B cell (primary cell): Measurements from ENCODE around the gene KISS1. TPM values are rescaled to one million over a fixed set of nuclear protein-coding genes. Genes with fewer than 3 reads are reported as not detected.

Source experiments
- ATAC-seq: fragments of 200-7000 bp; cut with Tn5 transposase; one replicate; pipeline ENCODE4 v1.10.0; 2021; ENCODE audit warnings: low read depth, mild to moderate bottlenecking, moderate number of reproducible peaks, moderate library complexity
- CTCF ChIA-PET: fragments of 350-600 bp; sonication (Branson Sonifier 250); formaldehyde crosslinking; loops from one replicate; lab custom pipeline; 2021; ENCODE audit warnings: antibody characterized with exemption, inconsistent platforms; lab: Charles Lee
- POLR2A ChIA-PET: fragments of 350-600 bp; sonication (Branson Sonifier 250); formaldehyde crosslinking; loops from one replicate; lab custom pipeline; 2021; ENCODE audit warnings: antibody characterized with exemption; lab: Charles Lee
- DNase-seq: peaks from one replicate; pipeline ENCODE4 v3.0.0; 2013
- H2AFZ ChIP-seq: 2 replicates; pipeline ENCODE4 v1.6.1; 2012; ENCODE audit warnings: mild to moderate bottlenecking, low read depth, low read length; ENCODE audit not compliant: insufficient read depth, poor library complexity, severe bottlenecking
- H3K27ac ChIP-seq, 2 donors: 1 replicate in 1 of 2; 2 replicates in 1 of 2; pipeline ENCODE4 v1.5.1; 2012 to 2013; ENCODE audit warnings: low read length in 2 of 2, mild to moderate bottlenecking in 2 of 2, moderate library complexity in 1 of 2
- H3K27me3 ChIP-seq, 4 experiments: fragments of 200-600 bp in 1 of 4; sonication (generic) in 1 of 4; replicated peaks in 1 of 4; 1 replicate in 2 of 4; 2 replicates in 2 of 4; pipeline versions ENCODE4 v1.6.1 to v1.7.0; 2013 to 2016; ENCODE audit warnings: low read length in 3 of 4, mild to moderate bottlenecking in 2 of 4, mixed read lengths in 1 of 4, moderate library complexity in 1 of 4; ENCODE audit not compliant: insufficient read depth in 4 of 4, control insufficient read depth in 3 of 4; ENCODE audit errors: control extremely low read depth in 1 of 4
- H3K36me3 ChIP-seq, 2 experiments: replicated peaks in 1 of 2; 1 replicate in 1 of 2; 2 replicates in 1 of 2; pipeline versions ENCODE4 v1.6.1 to v1.7.1; 2013; ENCODE audit warnings: low read length in 1 of 2; ENCODE audit not compliant: insufficient read depth in 2 of 2, control insufficient read depth in 1 of 2; ENCODE audit errors: control extremely low read depth in 1 of 2, extremely low read depth in 1 of 2
- H3K4me1 ChIP-seq, 2 donors: fragments of 200-600 bp in 1 of 2; sonication (generic) in 1 of 2; 1 replicate in 1 of 2; 2 replicates in 1 of 2; pipeline versions ENCODE4 v1.5.1 to v1.6.1; 2013 to 2017; ENCODE audit warnings: low read length in 2 of 2; ENCODE audit not compliant: control insufficient read depth in 2 of 2, insufficient read depth in 2 of 2
- H3K4me2 ChIP-seq: replicated peaks from 2 replicates; pipeline ENCODE3; 2012; ENCODE audit warnings: mild to moderate bottlenecking, low read depth, low read length; ENCODE audit not compliant: poor library complexity, severe bottlenecking
- H3K4me3 ChIP-seq, 5 experiments: fragments of 200-600 bp in 1 of 5; sonication (generic) in 1 of 5; 1 replicate in 3 of 5; 2 replicates in 2 of 5; pipeline versions ENCODE4 v1.5.1 to v1.7.0; 2011 to 2016; ENCODE audit warnings: low read length in 4 of 5, mild to moderate bottlenecking in 4 of 5, low read depth in 2 of 5, control low read depth in 1 of 5, moderate library complexity in 1 of 5; ENCODE audit not compliant: insufficient read depth in 1 of 5; ENCODE audit errors: control extremely low read depth in 1 of 5, extremely low read depth in 1 of 5
- H3K79me2 ChIP-seq: fragments of 200-600 bp; sonication (generic); one replicate; pipeline ENCODE4 v1.6.0; 2016; ENCODE audit warnings: low read length; ENCODE audit not compliant: control insufficient read depth, insufficient read depth
- H3K9ac ChIP-seq: fragments of 200-600 bp; sonication (generic); 2 replicates; pipeline ENCODE4 v1.6.1; 2017; ENCODE audit warnings: mild to moderate bottlenecking, low read length, moderate library complexity
- H3K9me3 ChIP-seq, 3 donors: one replicate each; pipeline versions ENCODE4 v1.6.1 to v1.7.1; 2013; ENCODE audit warnings: low read length in 2 of 3; ENCODE audit not compliant: control insufficient read depth in 2 of 3, insufficient read depth in 1 of 3; ENCODE audit errors: control extremely low read depth in 1 of 3
- H4K20me1 ChIP-seq: 2 replicates; pipeline ENCODE4 v1.6.0; 2012; ENCODE audit warnings: mild to moderate bottlenecking, low read length; ENCODE audit not compliant: insufficient read depth, control insufficient read depth, poor library complexity, severe bottlenecking
- H3K27ac Mint-ChIP-seq: one replicate; pipeline ENCODE4 v1.8.0; 2021; ENCODE audit warnings: mixed read lengths
- H3K27me3 Mint-ChIP-seq: one replicate; pipeline ENCODE4 v1.8.0; 2021; ENCODE audit warnings: mixed read lengths
- H3K4me1 Mint-ChIP-seq: one replicate; pipeline ENCODE4 v1.8.0; 2021; ENCODE audit warnings: mixed read lengths
- H3K4me3 Mint-ChIP-seq: one replicate; pipeline ENCODE4 v1.8.0; 2021; ENCODE audit warnings: mixed read lengths
- H3K9me3 Mint-ChIP-seq: one replicate; pipeline ENCODE4 v1.8.0; 2022; ENCODE audit warnings: mixed read lengths; ENCODE audit not compliant: insufficient read depth
- EZH2 ChIP-seq: IDR thresholded peaks from 2 replicates; pipeline ENCODE4 v1.6.1; 2012; ENCODE audit warnings: borderline replicate concordance, low read depth, mild to moderate bottlenecking, moderate library complexity, low read length; ENCODE audit not compliant: insufficient read depth, poor library complexity, severe bottlenecking
- WGBS: methylation state at CpG from one replicate; pipeline ENCODE4 v1.1.5; 2013; ENCODE audit warnings: missing lambda C conversion rate; ENCODE audit not compliant: insufficient coverage; 5-methylcytosine and 5-hydroxymethylcytosine counted together
- intact Hi-C: fragments of 100-400 bp; cut with micrococcal nuclease; formaldehyde crosslinking; loops from one replicate; pipeline ENCODE4 v1.10.0; 2022
- polyA plus RNA-seq: library from polyadenylated mRNA; depleted of rRNA; stranded (reverse); fragments of >200 nt; gene quantifications from 2 replicates; pipeline ENCODE4 v1.2.3, GENCODE V29; 2012
- total RNA-seq, 2 donors: library from RNA; stranded (reverse); fragments of 120-200 nt in 1 of 2; gene quantifications; 1 replicate in 1 of 2; 2 replicates in 1 of 2; pipeline versions ENCODE4 v1.2.3 to v1.2.4, GENCODE V29; 2013 to 2022
- TF ChIP-seq, protein P1 (sequence below): fragments of 200-600 bp; IDR thresholded peaks from one replicate; pipeline ENCODE4 v1.8.0; 2022; ENCODE audit warnings: antibody characterized with exemption, mild to moderate bottlenecking

Gene KISS1
- total and polyA plus RNA-seq, 2 donors (not counting 1 experiment from before 2014, with no cell fraction given), result not detected

DNA sequence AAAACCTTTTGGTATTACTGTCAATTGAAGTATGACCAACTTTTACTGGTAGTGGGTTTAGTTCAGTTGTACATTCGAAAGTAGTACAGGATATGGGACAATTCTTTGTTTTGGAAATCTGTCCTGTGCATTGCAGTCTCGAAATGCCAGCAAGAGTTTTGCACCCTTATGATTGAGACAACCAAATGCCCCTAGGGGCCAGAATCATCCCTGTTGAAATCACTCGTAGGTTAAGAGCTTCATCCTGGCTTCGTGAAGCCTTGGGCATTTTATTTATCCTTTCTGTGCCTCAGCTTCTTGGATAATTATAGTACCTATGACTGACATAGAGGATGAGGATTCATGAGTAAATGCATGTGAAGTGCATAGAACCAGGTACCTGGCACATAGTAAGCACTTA, 19.9 kb upstream of the KISS1 start:
- Histone ChIP-seq H3K9ac (no peak overlapping the region), H4K20me1 (no peaks in the 10 kb centered on the region), H3K79me2 (no peaks in the 10 kb centered on the region), H3K9me3 (peaks cover 0 to 10% (median 0%) of the 10 kb centered on the region in 3 donors), H3K4me1 (peaks cover 12 to 15% of the 10 kb centered on the region in 2 donors), H3K27ac (no peak overlapping the region), H3K36me3 (no peaks in the 10 kb centered on the region), H3K4me2 (no peak overlapping the region), H2AFZ (no peak overlapping the region), H3K27me3 (peaks cover 0 to 17% (median 7%) of the 10 kb centered on the region in 4 experiments), H3K4me3 (no peak overlapping the region)
- intact Hi-C loops, result no loop called here
- H3K9me3 Mint-ChIP-seq, result peaks cover 3% of the 10 kb centered on the region
- H3K27ac Mint-ChIP-seq, result no peak overlapping the region
- ChIA-PET POLR2A (no interaction called here), CTCF (no interaction called here)
- ATAC-seq, result no peak
- peaks cover 7% of the 10 kb centered on the region for H3K4me1 Mint-ChIP-seq
- 88% methylated on average over 3 of the region's 4 CpGs for WGBS
- no peak for TF ChIP-seq EZH2
- TF ChIP-seq, protein P1, sequence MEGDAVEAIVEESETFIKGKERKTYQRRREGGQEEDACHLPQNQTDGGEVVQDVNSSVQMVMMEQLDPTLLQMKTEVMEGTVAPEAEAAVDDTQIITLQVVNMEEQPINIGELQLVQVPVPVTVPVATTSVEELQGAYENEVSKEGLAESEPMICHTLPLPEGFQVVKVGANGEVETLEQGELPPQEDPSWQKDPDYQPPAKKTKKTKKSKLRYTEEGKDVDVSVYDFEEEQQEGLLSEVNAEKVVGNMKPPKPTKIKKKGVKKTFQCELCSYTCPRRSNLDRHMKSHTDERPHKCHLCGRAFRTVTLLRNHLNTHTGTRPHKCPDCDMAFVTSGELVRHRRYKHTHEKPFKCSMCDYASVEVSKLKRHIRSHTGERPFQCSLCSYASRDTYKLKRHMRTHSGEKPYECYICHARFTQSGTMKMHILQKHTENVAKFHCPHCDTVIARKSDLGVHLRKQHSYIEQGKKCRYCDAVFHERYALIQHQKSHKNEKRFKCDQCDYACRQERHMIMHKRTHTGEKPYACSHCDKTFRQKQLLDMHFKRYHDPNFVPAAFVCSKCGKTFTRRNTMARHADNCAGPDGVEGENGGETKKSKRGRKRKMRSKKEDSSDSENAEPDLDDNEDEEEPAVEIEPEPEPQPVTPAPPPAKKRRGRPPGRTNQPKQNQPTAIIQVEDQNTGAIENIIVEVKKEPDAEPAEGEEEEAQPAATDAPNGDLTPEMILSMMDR, result no peak
- peaks cover 8% of the 10 kb centered on the region for H3K27me3 Mint-ChIP-seq
- H3K4me3 Mint-ChIP-seq, result no peak overlapping the region
- DNase-seq, result no peak
